Measurements from ENCODE around the gene USP48. TPM values are rescaled to one million over a fixed set of nuclear protein-coding genes. Genes with fewer than 3 reads are reported as not detected.

The USP48 gene
- total RNA-seq, 1 donor from 2014 or later = 61.8 TPM

DNA sequence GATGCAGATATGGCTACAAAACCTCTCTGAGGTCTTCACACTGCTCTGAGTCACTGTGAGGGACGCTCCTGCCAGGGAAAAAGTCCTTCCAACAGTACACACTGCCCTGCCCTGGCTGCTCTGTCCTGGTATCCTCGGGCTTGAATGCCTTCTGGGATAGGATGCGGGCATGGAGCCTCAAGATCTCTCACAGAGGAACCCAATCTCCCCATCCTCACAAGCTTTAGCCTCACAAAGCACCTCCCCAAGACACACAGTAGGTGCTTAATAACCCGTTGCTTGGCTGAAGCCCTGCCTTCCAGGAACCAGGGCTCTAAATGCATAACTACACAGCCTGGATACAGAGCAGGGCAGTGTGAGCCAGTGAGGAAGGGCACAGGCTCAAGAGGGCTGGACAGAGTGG is 123.0 kb downstream of the USP48 start:
- H3K4me1 Mint-ChIP-seq = peaks cover 4% of the 10 kb centered on the region
- TF ChIP-seq, protein P1, sequence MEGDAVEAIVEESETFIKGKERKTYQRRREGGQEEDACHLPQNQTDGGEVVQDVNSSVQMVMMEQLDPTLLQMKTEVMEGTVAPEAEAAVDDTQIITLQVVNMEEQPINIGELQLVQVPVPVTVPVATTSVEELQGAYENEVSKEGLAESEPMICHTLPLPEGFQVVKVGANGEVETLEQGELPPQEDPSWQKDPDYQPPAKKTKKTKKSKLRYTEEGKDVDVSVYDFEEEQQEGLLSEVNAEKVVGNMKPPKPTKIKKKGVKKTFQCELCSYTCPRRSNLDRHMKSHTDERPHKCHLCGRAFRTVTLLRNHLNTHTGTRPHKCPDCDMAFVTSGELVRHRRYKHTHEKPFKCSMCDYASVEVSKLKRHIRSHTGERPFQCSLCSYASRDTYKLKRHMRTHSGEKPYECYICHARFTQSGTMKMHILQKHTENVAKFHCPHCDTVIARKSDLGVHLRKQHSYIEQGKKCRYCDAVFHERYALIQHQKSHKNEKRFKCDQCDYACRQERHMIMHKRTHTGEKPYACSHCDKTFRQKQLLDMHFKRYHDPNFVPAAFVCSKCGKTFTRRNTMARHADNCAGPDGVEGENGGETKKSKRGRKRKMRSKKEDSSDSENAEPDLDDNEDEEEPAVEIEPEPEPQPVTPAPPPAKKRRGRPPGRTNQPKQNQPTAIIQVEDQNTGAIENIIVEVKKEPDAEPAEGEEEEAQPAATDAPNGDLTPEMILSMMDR (conservative IDR thresholded peaks at IDR 0.05) = no peak
- DNase-seq (ENCODE audit: low read depth, low spot score) = no peak
- no peak overlapping the region for H3K4me3 Mint-ChIP-seq
- no peak overlapping the region for H3K27ac Mint-ChIP-seq (ENCODE audit: unreplicated experiment)
- H3K27me3 Mint-ChIP-seq (ENCODE audit: low read depth) = peaks cover 34% of the 10 kb centered on the region
- H3K9me3 Mint-ChIP-seq = no peaks in the 10 kb centered on the region
- no peaks in the 10 kb centered on the region for H3K36me3 Mint-ChIP-seq (ENCODE audit: low read depth)

DNA sequence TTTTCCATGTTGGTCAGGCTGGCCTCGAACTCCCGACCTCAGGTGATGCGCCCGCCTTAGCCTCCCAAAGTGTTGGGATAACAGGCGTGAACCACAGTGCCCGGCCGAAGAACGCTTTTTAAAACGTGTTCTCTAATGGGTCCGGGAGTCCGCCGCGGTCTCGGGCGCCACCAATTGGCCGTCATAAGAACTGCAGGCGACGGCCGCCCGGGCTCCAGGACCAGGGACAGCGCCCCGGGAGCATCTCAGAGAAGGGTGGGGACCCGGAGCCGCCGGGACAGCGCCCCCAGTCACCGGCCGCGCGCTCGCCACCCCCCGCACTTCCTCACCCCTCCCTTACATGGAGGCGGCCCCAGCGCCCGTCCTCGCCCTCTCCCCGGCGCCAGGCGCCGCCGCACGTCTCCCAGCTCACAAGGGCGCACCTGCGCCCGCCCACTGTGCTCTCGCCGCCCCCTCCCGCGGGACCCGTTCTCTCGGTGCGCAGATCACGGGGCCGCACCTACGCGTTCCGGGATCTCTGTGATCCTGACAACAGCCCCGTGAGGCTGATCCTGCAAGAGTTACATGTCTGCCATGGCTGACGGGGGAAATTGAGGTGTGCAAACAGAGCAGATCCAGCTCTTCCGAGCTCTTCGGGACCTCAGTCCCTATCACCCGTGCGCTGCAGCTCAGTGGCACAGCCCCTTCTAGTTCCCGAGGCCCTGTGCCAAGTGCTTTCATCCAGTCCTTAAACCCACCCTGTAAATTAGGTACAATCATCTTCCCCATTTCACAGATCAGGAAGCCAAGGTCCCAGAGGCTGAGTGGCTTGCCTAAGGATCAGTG is 123.6 kb downstream of the USP48 start:
- no peaks in the 10 kb centered on the region for H3K36me3 Mint-ChIP-seq (ENCODE audit: low read depth)
- H3K4me3 Mint-ChIP-seq = no peak overlapping the region
- TF ChIP-seq, protein P1 (conservative IDR thresholded peaks at IDR 0.05) = peak; percentile 97
- DNase-seq (ENCODE audit: low read depth, low spot score) = peak; percentile 88
- peaks cover 33% of the 10 kb centered on the region for H3K27me3 Mint-ChIP-seq (ENCODE audit: low read depth)
- peaks cover 6% of the 10 kb centered on the region for H3K4me1 Mint-ChIP-seq
- no peaks in the 10 kb centered on the region for H3K9me3 Mint-ChIP-seq
- no peak overlapping the region for H3K27ac Mint-ChIP-seq (ENCODE audit: unreplicated experiment)

DNA sequence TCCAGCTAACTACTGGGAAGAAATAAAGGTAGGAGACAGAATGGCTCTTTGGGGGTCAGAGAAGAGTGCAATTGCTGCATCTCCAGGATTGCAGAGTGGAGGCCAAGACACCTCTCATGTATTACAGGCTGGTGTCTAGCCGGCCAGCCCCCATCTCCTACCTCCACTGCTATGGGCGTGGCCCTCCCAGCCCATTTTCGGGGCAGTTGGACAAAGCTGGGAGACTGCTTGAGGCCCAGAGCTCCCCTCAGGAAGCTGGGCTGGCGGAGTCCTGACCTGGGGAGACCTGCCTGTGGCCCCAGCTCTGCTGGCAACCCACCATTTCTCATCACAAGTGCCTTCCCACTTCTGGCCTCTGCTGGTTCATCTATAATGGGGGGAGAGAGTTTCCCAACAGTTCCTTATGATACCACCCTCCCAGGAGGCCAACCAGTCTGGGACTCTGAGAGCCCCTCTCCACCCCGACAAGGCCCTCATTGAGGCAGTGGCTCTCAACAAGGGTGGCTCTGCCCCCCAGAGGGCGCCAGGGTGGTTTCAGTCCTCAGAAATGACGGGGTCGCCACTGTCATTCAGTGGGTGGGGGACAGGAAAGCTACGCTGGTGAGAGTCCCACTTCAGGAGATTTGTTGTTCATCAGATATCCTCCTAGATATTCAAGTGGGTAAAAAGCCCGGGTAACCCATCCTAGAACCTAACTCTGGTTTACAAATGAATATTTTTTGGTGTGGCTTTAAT is 125.3 kb downstream of the USP48 start:
- Mint-ChIP-seq H3K9me3 (no peaks in the 10 kb centered on the region), H3K36me3 (ENCODE audit: low read depth) (no peaks in the 10 kb centered on the region), H3K27ac (ENCODE audit: unreplicated experiment) (no peak overlapping the region), H3K4me1 (peaks cover 18% of the 10 kb centered on the region), H3K27me3 (ENCODE audit: low read depth) (peaks cover 37% of the 10 kb centered on the region), H3K4me3 (no peak overlapping the region)
- TF ChIP-seq, protein P1 (conservative IDR thresholded peaks at IDR 0.05) = no peak
- DNase-seq (ENCODE audit: low read depth, low spot score) = no peak

DNA sequence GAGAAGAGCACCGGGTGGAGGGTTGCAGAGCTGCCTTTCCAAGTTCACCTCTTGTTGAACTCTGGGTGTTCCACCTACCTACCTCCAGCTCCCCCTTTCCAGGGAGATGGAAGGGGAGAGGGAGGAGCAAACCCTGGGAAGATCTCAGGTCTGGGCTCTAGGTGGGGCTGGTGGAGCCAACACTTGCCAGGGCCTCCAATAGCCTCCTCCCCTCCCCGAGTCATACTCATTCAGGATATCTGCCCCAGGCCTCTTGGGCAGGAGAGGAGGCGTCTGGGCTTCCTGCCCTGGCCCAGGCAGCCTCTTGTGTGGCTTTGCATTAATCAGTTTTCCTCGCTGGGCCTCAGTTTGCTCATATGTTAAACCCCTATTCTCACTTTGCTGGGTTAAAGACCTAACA is 127.2 kb downstream of the USP48 start:
- no peaks in the 10 kb centered on the region for H3K9me3 Mint-ChIP-seq
- TF ChIP-seq, protein P1 (conservative IDR thresholded peaks at IDR 0.05) = no peak
- no peak for DNase-seq (ENCODE audit: low read depth, low spot score)
- H3K4me3 Mint-ChIP-seq = no peak overlapping the region
- H3K27ac Mint-ChIP-seq (ENCODE audit: unreplicated experiment) = no peak overlapping the region
- peaks cover 28% of the 10 kb centered on the region for H3K4me1 Mint-ChIP-seq
- peaks cover 38% of the 10 kb centered on the region for H3K27me3 Mint-ChIP-seq (ENCODE audit: low read depth)
- H3K36me3 Mint-ChIP-seq (ENCODE audit: low read depth) = no peaks in the 10 kb centered on the region

DNA sequence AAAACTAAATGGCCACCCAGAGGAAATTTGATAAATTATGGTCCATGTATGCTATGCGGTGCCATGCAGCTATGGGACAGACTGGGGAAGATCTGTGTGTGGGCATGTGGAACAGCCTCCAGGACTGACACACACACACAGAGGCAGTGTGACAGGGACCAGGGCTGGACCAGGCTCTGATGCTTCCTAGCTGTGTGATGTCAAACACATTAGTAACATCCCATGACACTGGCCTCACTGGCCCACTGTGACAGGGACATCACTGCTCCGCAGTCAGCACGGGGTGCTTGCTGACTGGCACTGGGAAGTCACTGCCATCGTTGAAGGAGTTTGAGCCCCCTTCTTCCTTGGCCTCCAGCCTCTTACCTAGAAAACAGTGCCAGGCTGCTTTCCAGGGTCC is 127.7 kb downstream of the USP48 start:
- H3K27me3 Mint-ChIP-seq (ENCODE audit: low read depth) = peaks cover 33% of the 10 kb centered on the region
- H3K27ac Mint-ChIP-seq (ENCODE audit: unreplicated experiment) = no peak overlapping the region
- no peaks in the 10 kb centered on the region for H3K9me3 Mint-ChIP-seq

More for the DNA sequence above, 127.7 kb downstream of the USP48 start:
- Mint-ChIP-seq H3K36me3 (ENCODE audit: low read depth) (no peaks in the 10 kb centered on the region), H3K4me3 (no peak overlapping the region), H3K4me1 (peaks cover 31% of the 10 kb centered on the region)
- no peak for DNase-seq (ENCODE audit: low read depth, low spot score)
- TF ChIP-seq, protein P1 (conservative IDR thresholded peaks at IDR 0.05) = no peak

Data from neural crest cell (in vitro differentiated cells).